Measurements from ENCODE around the gene PHYHD1.

The PHYHD1 gene

DNA sequence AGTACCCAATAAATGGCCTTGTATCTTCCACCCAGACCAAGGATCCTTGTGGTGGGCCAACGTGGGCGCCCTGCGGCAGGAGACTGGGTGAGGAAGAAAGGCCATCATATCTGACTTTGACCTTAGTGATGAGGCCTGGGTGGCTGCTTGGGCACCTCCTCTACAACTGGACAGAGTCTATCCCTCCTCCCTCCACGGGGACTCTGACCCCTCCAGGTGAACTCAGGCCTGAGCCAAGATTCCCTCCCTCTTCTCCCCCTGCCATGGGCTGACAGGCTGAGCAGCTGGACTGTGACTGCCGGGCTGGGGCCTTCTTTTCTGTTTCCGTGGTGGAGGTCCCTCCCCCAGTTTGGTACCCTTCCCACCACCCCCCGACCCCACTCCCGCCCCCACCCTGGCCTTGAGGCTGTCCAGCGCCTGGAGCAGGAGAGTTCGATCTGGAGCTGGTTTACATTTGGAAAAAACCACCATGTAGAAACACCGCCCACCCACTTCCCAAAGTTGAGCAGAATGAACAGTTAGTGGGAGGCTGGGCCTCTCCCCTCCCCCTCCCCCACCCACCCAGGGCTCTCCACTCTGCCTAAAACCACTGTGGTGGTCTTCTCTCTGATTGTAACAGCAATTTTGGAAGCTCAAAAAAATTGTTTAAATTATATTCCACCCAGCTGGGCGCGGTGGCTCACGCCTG lies 1.2 kb upstream of the PHYHD1 start:
- TF ChIP-seq, protein P1, sequence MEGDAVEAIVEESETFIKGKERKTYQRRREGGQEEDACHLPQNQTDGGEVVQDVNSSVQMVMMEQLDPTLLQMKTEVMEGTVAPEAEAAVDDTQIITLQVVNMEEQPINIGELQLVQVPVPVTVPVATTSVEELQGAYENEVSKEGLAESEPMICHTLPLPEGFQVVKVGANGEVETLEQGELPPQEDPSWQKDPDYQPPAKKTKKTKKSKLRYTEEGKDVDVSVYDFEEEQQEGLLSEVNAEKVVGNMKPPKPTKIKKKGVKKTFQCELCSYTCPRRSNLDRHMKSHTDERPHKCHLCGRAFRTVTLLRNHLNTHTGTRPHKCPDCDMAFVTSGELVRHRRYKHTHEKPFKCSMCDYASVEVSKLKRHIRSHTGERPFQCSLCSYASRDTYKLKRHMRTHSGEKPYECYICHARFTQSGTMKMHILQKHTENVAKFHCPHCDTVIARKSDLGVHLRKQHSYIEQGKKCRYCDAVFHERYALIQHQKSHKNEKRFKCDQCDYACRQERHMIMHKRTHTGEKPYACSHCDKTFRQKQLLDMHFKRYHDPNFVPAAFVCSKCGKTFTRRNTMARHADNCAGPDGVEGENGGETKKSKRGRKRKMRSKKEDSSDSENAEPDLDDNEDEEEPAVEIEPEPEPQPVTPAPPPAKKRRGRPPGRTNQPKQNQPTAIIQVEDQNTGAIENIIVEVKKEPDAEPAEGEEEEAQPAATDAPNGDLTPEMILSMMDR (conservative IDR thresholded peaks at IDR 0.05; ENCODE audit: low read depth, low read length), result no peak
- no peak for DNase-seq (ENCODE audit: low read depth)
- H3K4me3 ChIP-seq (ENCODE audit: low read depth, low read length), result no peak overlapping the region

- peak; percentile 74 for DNase-seq (ENCODE audit: low read depth)
- peak overlapping the region; percentile 64 for H3K4me3 ChIP-seq (ENCODE audit: low read depth, low read length)
- TF ChIP-seq, protein P1 (conservative IDR thresholded peaks at IDR 0.05; ENCODE audit: low read depth, low read length), result peak; percentile 28
Measured at GRCh38 chr9:128921881-128922763, 1.3 kb downstream of the PHYHD1 start.

- TF ChIP-seq, protein P1 (conservative IDR thresholded peaks at IDR 0.05; ENCODE audit: low read depth, low read length), result no peak
- no peak overlapping the region for H3K4me3 ChIP-seq (ENCODE audit: low read depth, low read length)
- DNase-seq (ENCODE audit: low read depth), result no peak
Measured at GRCh38 chr9:128923493-128923883, 2.7 kb downstream of the PHYHD1 start.

GRCh38 chr9:128927731-128928411 lies 7.1 kb downstream of the PHYHD1 start:
- no peak overlapping the region for H3K4me3 ChIP-seq (ENCODE audit: low read depth, low read length)
- TF ChIP-seq, protein P1 (conservative IDR thresholded peaks at IDR 0.05; ENCODE audit: low read depth, low read length), result peak; percentile 94
- peak; percentile 58 for DNase-seq (ENCODE audit: low read depth)

DNA sequence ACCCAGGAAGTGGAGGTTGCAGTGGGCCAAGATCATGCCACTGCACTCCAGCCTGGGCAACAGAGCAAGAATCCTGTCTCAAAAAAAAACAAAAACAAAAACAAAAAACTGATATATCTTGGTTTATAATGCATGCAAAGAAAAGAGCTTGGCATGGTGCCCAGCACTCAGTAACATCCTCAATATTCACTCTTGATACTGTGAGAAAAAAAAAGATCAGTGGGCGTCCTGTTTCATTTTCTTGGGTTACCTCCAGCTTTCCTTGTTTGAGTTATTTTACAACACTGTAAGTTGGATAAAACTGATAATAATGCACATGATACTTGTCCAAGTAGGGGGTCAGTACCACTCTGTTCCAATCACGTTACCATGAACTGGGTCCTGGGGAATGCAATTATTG lies 7.8 kb downstream of the PHYHD1 start:
- TF ChIP-seq, protein P1 (conservative IDR thresholded peaks at IDR 0.05; ENCODE audit: low read depth, low read length), result no peak
- peak; percentile 59 for DNase-seq (ENCODE audit: low read depth)
- no peak overlapping the region for H3K4me3 ChIP-seq (ENCODE audit: low read depth, low read length)

DNA sequence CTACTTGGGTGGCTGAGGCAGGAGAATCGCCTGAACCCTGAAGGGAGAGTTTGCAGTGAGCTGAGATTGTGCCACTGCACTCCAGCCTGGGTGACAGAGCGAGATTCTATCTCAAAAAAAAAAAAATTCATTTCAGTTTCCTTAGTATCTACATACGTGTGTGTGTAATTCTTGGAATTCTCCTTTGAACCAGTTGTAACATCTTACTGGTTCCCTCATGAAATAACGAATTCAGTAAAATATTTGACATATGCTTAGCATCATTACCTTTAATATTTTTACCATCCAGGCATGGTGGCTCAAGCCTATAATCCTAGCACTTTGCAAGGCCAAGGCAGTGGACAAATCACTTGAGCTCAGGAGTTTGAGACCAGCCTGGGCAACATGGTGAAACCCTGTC lies 8.8 kb downstream of the PHYHD1 start:
- TF ChIP-seq, protein P1 (conservative IDR thresholded peaks at IDR 0.05; ENCODE audit: low read depth, low read length), result no peak

More for the DNA sequence above, 8.8 kb downstream of the PHYHD1 start:
- DNase-seq (ENCODE audit: low read depth), result no peak
- no peak overlapping the region for H3K4me3 ChIP-seq (ENCODE audit: low read depth, low read length)
